ENCODE measurements around the gene BANF2. TPM values are rescaled to one million over a fixed set of nuclear protein-coding genes. Genes with fewer than 3 reads are reported as not detected.

The BANF2 gene
- total RNA-seq, 1 donor from 2014 or later: not detected

DNA sequence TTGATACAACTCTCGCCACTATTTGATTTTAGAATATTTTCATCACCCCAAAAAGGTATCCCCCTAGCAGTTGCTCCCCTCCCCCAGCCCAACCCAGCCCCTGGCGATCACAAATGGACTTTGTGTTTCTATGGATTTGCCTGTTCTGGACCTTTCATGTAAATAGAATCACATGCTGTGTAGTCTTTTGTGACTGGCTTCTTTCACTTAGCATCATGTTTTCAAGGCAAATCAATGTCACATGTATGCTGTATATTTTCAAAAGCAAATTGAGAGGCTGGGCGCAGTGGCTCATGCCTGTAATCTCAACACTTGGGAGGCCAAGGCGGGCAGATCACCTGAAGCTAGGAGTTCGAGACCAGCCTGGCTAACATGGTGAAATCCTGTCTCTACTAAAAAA, 48.5 kb downstream of the BANF2 start:
- H3K27ac Mint-ChIP-seq: no peak overlapping the region
- POLR2A ChIA-PET: no interaction called here
- H3K4me3 Mint-ChIP-seq: no peak overlapping the region
- H3K9me3 Mint-ChIP-seq: no peaks in the 10 kb centered on the region
- CTCF ChIA-PET: no interaction called here
- no peaks in the 10 kb centered on the region for H3K36me3 Mint-ChIP-seq (ENCODE audit: low read depth)
- no peaks in the 10 kb centered on the region for H3K4me1 Mint-ChIP-seq
- TF ChIP-seq, protein P1, sequence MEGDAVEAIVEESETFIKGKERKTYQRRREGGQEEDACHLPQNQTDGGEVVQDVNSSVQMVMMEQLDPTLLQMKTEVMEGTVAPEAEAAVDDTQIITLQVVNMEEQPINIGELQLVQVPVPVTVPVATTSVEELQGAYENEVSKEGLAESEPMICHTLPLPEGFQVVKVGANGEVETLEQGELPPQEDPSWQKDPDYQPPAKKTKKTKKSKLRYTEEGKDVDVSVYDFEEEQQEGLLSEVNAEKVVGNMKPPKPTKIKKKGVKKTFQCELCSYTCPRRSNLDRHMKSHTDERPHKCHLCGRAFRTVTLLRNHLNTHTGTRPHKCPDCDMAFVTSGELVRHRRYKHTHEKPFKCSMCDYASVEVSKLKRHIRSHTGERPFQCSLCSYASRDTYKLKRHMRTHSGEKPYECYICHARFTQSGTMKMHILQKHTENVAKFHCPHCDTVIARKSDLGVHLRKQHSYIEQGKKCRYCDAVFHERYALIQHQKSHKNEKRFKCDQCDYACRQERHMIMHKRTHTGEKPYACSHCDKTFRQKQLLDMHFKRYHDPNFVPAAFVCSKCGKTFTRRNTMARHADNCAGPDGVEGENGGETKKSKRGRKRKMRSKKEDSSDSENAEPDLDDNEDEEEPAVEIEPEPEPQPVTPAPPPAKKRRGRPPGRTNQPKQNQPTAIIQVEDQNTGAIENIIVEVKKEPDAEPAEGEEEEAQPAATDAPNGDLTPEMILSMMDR (IDR thresholded peaks at IDR 0.05): no peak
- DNase-seq (no peak), ATAC-seq (ENCODE audit: low read depth) (no peak)
- intact Hi-C loops (cut with micrococcal nuclease): no loop called here
- peaks cover 6% of the 10 kb centered on the region for H3K27me3 Mint-ChIP-seq

DNA sequence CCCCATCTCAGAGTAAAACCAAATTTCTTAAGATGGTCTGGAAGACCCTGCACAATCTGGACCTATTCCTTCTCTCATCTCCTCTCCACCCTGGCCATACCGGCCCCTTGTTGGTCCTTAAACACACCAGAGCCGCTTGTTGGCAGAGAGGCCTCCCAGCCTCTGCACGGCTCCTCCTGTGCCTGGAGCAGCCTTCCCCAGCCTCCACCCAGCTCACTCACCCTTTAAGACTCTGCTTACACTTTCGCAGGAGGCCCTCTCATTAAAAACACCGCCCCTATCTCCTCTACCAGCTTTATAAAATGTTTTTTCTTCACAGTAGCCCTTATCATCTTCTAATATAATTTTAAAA, 49.8 kb downstream of the BANF2 start:
- ChIA-PET CTCF (no interaction called here), POLR2A (no interaction called here)
- H3K36me3 Mint-ChIP-seq (ENCODE audit: low read depth): no peaks in the 10 kb centered on the region
- H3K4me3 Mint-ChIP-seq: no peak overlapping the region
- no peaks in the 10 kb centered on the region for H3K4me1 Mint-ChIP-seq
- peaks cover 8% of the 10 kb centered on the region for H3K27me3 Mint-ChIP-seq
- TF ChIP-seq, protein P1 (IDR thresholded peaks at IDR 0.05): no peak
- peak overlapping the region; percentile 24 for H3K27ac Mint-ChIP-seq
- ATAC-seq (ENCODE audit: low read depth) (no peak), DNase-seq (no peak)
- intact Hi-C loops (cut with micrococcal nuclease): no loop called here
- no peaks in the 10 kb centered on the region for H3K9me3 Mint-ChIP-seq

DNA sequence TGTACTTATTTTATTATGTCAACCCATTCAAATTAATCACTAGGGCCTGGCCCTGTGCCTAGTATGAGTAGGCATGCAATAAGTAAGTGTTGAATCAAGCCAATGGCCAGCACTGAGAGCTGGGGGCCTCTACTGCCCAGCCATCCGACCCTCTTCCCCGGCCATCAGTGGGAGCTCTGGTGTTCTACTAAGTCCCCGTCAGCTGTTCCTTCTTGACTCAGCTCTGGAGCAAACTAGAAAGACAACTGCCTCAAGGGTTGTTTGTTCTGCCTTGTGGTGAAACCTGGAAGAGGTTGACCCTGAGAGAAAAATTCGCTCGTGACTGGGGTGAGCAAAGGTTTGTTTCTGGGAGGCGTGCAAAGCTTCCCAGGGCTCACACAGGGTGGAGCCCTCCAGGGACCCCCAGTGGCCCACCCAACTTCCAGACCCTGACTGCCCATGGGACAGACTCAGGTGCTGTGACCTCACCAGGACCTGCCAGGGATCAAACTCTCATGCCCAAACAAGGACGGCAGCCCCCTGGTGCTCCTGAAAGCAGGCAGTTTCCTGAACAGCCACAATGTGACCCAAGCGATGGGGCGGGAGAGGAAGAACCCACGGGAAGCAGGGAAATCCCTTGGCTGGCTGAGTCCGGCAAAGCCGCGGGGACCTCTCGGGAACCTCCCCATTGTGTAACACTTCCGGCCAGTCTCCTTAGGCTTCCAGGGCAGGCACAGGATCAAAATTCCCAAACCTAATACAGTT, 50.4 kb downstream of the BANF2 start:
- H3K4me3 Mint-ChIP-seq: no peak overlapping the region
- H3K36me3 Mint-ChIP-seq (ENCODE audit: low read depth): no peaks in the 10 kb centered on the region
- no peaks in the 10 kb centered on the region for H3K9me3 Mint-ChIP-seq
- ChIA-PET CTCF (no interaction called here), POLR2A (no interaction called here)
- peaks cover 8% of the 10 kb centered on the region for H3K27me3 Mint-ChIP-seq
- DNase-seq (no peak), ATAC-seq (ENCODE audit: low read depth) (no peak)
- H3K4me1 Mint-ChIP-seq: no peaks in the 10 kb centered on the region
- H3K27ac Mint-ChIP-seq: no peak overlapping the region
- TF ChIP-seq, protein P1 (IDR thresholded peaks at IDR 0.05): no peak
- intact Hi-C loops (cut with micrococcal nuclease): no loop called here

DNA sequence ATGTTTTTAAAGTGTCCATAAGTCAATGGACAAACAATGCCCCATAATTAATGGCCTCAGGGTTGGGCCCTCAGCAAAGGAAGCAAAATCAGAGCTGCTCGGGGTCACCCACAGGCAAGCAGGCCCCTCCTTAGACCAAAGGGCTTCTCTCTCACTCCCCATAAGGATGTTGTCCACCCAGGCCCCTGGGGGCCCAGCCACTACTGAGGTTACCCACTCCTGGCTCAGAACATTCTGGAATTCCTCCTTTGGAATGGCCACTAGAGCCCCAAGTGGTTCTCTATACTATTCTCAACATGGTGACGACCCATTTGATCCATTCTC, 50.9 kb downstream of the BANF2 start:
- Mint-ChIP-seq H3K36me3 (ENCODE audit: low read depth) (no peaks in the 10 kb centered on the region), H3K4me1 (no peaks in the 10 kb centered on the region), H3K9me3 (no peaks in the 10 kb centered on the region), H3K27ac (no peak overlapping the region), H3K27me3 (peaks cover 8% of the 10 kb centered on the region), H3K4me3 (no peak overlapping the region)
- ChIA-PET POLR2A (no interaction called here), CTCF (no interaction called here)
- ATAC-seq (ENCODE audit: low read depth) (no peak), DNase-seq (no peak)
- TF ChIP-seq, protein P1 (IDR thresholded peaks at IDR 0.05): no peak
- intact Hi-C loops (cut with micrococcal nuclease): no loop called here

DNA sequence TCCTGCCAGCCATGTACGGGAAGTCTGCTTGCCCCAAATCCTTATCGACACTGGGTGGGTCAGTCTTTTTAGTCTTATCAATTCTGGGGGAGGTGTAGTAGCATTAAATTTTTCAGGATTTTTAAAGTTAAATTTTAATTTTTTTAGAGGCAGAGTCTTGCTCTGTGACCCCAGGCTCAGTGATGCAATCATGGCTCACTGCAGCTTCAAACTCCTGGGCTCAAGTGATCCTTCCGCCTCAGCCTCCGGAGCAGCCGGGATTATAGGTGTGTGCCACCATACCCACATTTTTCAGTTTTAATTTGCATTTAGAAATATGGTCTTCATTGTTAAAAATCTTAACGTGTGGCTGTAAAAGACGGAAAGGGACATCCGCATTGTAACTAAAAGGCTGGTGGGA, 51.9 kb downstream of the BANF2 start:
- Mint-ChIP-seq H3K36me3 (ENCODE audit: low read depth) (no peaks in the 10 kb centered on the region), H3K4me1 (no peaks in the 10 kb centered on the region), H3K27me3 (peaks cover 7% of the 10 kb centered on the region), H3K4me3 (no peak overlapping the region), H3K9me3 (no peaks in the 10 kb centered on the region), H3K27ac (no peak overlapping the region)
- intact Hi-C loops (cut with micrococcal nuclease): no loop called here
- ATAC-seq (ENCODE audit: low read depth) (no peak), DNase-seq (no peak)
- ChIA-PET POLR2A (no interaction called here), CTCF (no interaction called here)
- TF ChIP-seq, protein P1 (IDR thresholded peaks at IDR 0.05): no peak

Data from activated B cell treated with CpG ODN at 0.5 μM for 24 hours (primary cell).